ENCODE results near the gene HIVEP1. TPM values are rescaled to one million over a fixed set of nuclear protein-coding genes. Genes with fewer than 3 reads are reported as not detected.

HIVEP1 gene
- total RNA-seq, 1 experiment from 2014 or later = 16.7 TPM

DNA sequence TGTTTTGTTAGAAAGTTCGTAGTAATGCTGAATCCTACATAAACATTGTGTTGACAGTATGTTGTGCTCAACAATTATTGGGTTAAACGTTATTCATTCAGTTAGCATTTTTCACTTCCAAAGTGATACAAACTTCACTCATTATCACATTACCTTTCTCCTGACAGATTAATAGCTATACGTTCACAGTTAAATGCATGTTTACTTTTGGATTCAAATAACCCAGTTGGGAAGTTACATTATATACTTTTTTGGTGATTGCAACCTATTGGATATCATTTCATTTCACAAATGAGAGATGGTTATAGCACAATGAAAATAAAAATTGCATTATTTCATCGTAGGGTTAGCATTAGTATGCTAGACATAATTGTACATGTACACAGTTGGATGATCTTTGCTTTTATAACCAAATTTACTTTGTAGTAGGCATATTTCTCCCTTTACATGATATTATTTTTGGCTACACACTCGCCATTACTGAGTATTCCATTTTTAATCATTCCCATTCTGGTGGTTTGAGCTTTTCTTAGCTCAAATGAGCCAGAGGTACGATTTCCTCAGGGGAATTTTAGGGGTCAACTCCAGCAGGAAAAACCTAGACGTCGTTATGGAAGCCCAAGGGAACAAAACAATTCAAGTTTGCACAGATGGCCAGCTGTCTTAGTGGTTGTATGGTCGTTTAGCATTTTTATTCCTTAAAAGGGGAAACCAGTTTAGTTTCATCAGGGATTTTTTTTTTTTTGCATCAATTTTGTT lies 2.1 kb upstream of the HIVEP1 start:
- ATAC-seq = no peak
- peak overlapping the region; percentile 90 for H3K27ac ChIP-seq (ENCODE audit: low read length)
- H3K4me3 ChIP-seq (ENCODE audit: low read depth in 2 of 2, low read length in 2 of 2) = peak overlapping the region; percentile 84 to 85
- in situ Hi-C loops (cut with HindIII; ENCODE audit: low pct_unique_long_range_greater_than_20kb, low sequenced_read_pairs) = no loop called here
- DNase-seq (ENCODE audit: low read depth, low spot score) = no peak
- H3K9me3 ChIP-seq (ENCODE audit: control insufficient read depth, insufficient read depth, low read depth, low read length) = peaks cover 3% of the 10 kb centered on the region; the same call in 1 of the 2 replicates
- ChIA-PET POLR2A (no interaction called here), CTCF (interaction anchor here (0.7 kb wide), 1 partner anchor 34 kb away, joined by 4 read pairs; no protein-coding TSS in a partner anchor)
- no peak for TF ChIP-seq SIN3A (IDR thresholded peaks at IDR 0.05; ENCODE audit: borderline replicate concordance, insufficient read depth, low read depth, low read length)
- TF ChIP-seq, protein P1, sequence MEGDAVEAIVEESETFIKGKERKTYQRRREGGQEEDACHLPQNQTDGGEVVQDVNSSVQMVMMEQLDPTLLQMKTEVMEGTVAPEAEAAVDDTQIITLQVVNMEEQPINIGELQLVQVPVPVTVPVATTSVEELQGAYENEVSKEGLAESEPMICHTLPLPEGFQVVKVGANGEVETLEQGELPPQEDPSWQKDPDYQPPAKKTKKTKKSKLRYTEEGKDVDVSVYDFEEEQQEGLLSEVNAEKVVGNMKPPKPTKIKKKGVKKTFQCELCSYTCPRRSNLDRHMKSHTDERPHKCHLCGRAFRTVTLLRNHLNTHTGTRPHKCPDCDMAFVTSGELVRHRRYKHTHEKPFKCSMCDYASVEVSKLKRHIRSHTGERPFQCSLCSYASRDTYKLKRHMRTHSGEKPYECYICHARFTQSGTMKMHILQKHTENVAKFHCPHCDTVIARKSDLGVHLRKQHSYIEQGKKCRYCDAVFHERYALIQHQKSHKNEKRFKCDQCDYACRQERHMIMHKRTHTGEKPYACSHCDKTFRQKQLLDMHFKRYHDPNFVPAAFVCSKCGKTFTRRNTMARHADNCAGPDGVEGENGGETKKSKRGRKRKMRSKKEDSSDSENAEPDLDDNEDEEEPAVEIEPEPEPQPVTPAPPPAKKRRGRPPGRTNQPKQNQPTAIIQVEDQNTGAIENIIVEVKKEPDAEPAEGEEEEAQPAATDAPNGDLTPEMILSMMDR (IDR thresholded peaks at IDR 0.05) = no peak
- no peak for TF ChIP-seq POLR2AphosphoS5 (IDR thresholded peaks at IDR 0.05; ENCODE audit: low read depth, low read length)
- TF ChIP-seq TCF7L2 (IDR thresholded peaks at IDR 0.05; ENCODE audit: low read depth, low read length) = no peak
- TF ChIP-seq, protein P2, sequence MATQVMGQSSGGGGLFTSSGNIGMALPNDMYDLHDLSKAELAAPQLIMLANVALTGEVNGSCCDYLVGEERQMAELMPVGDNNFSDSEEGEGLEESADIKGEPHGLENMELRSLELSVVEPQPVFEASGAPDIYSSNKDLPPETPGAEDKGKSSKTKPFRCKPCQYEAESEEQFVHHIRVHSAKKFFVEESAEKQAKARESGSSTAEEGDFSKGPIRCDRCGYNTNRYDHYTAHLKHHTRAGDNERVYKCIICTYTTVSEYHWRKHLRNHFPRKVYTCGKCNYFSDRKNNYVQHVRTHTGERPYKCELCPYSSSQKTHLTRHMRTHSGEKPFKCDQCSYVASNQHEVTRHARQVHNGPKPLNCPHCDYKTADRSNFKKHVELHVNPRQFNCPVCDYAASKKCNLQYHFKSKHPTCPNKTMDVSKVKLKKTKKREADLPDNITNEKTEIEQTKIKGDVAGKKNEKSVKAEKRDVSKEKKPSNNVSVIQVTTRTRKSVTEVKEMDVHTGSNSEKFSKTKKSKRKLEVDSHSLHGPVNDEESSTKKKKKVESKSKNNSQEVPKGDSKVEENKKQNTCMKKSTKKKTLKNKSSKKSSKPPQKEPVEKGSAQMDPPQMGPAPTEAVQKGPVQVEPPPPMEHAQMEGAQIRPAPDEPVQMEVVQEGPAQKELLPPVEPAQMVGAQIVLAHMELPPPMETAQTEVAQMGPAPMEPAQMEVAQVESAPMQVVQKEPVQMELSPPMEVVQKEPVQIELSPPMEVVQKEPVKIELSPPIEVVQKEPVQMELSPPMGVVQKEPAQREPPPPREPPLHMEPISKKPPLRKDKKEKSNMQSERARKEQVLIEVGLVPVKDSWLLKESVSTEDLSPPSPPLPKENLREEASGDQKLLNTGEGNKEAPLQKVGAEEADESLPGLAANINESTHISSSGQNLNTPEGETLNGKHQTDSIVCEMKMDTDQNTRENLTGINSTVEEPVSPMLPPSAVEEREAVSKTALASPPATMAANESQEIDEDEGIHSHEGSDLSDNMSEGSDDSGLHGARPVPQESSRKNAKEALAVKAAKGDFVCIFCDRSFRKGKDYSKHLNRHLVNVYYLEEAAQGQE (IDR thresholded peaks at IDR 0.05; ENCODE audit: insufficient read depth in 1 of 2, low read depth in 2 of 2, low read length in 1 of 2) = no peak
- no peaks in the 10 kb centered on the region for H3K36me3 ChIP-seq (ENCODE audit: control insufficient read depth, insufficient read depth, low read length)
- peaks cover 34% of the 10 kb centered on the region for H3K4me1 ChIP-seq (ENCODE audit: control insufficient read depth, insufficient read depth, low read length)
- H3K27me3 ChIP-seq (ENCODE audit: control insufficient read depth, insufficient read depth, low read length) = no peaks in the 10 kb centered on the region
- intact Hi-C loops (cut with micrococcal nuclease; ENCODE audit: unreplicated experiment) = loop anchor here (5.0 to 10.0 kb wide), 2 partner anchors 277 to 355 kb away; no protein-coding TSS in a partner anchor
- no TSS peak for BruUV-seq (replicated peaks)

DNA sequence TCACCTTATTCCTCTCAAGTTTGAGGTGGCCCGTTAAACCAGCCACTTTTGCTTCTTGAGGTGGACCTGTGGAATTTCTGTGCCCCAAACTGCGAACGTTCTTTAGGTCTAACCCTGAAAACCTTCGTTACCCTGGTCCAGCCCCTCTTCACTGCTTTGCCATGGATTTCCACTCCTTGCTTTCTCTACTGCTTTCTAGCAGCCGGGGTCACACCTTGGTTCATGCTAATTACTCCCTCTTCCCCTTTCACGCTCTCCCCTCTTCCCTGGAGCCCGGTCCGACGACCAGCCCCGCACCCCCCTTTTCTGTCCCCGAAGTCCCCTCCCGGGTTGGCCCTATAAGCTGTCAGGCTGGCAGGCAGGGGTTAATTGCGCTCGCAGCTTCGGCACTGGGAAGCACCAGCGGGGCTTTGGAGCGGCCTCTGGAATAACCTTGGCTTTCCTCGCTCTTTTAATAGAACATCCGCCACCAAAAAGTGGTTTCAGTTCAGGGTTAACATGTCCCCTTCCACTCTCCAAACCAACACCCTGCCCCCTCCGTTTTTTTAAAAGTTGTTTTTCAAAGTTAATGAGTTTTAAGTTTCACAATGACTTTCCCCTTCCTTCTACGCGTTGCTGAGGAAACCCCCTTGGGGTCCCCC lies 1.4 kb upstream of the HIVEP1 start:
- POLR2A ChIA-PET = interaction anchor here (0.7 kb wide), 1 partner anchor 948 kb away, joined by 7 read pairs; no protein-coding TSS in a partner anchor
- ATAC-seq (peak; percentile 13), DNase-seq (ENCODE audit: low read depth, low spot score) (peak; percentile 48)
- CTCF ChIA-PET = interaction anchor here (0.7 kb wide), 1 partner anchor 33 kb away, joined by 4 read pairs; no protein-coding TSS in a partner anchor
- peaks cover 3% of the 10 kb centered on the region; the same call in 1 of the 2 replicates for H3K9me3 ChIP-seq (ENCODE audit: control insufficient read depth, insufficient read depth, low read depth, low read length)
- H3K27me3 ChIP-seq (ENCODE audit: control insufficient read depth, insufficient read depth, low read length) = no peaks in the 10 kb centered on the region
- TF ChIP-seq, protein P1 (IDR thresholded peaks at IDR 0.05) = no peak
- no peak; the same call in 1 of the 2 replicates for TF ChIP-seq SIN3A (IDR thresholded peaks at IDR 0.05; ENCODE audit: borderline replicate concordance, insufficient read depth, low read depth, low read length)
- TF ChIP-seq, protein P2 (IDR thresholded peaks at IDR 0.05; ENCODE audit: insufficient read depth in 1 of 2, low read depth in 2 of 2, low read length in 1 of 2) = no peak
- no peak for TF ChIP-seq POLR2AphosphoS5 (IDR thresholded peaks at IDR 0.05; ENCODE audit: low read depth, low read length)
- no peak for TF ChIP-seq TCF7L2 (IDR thresholded peaks at IDR 0.05; ENCODE audit: low read depth, low read length)
- peak overlapping the region; percentile 70 to 84 for H3K4me3 ChIP-seq (ENCODE audit: low read depth in 2 of 2, low read length in 2 of 2)
- no peaks in the 10 kb centered on the region for H3K36me3 ChIP-seq (ENCODE audit: control insufficient read depth, insufficient read depth, low read length)
- peak overlapping the region; percentile 90 for H3K27ac ChIP-seq (ENCODE audit: low read length)
- in situ Hi-C loops (cut with HindIII; ENCODE audit: low pct_unique_long_range_greater_than_20kb, low sequenced_read_pairs) (no loop called here), intact Hi-C loops (cut with micrococcal nuclease; ENCODE audit: unreplicated experiment) (loop anchor here (5.0 to 10.0 kb wide), 2 partner anchors 277 to 356 kb away; no protein-coding TSS in a partner anchor)
- BruUV-seq (replicated peaks) = no TSS peak
- H3K4me1 ChIP-seq (ENCODE audit: control insufficient read depth, insufficient read depth, low read length) = peaks cover 36% of the 10 kb centered on the region

Data from Panc1 (cell line).